ENCODE results near the gene CPXM2. TPM values are rescaled to one million over a fixed set of nuclear protein-coding genes. Genes with fewer than 3 reads are reported as not detected.

The CPXM2 gene
- total RNA-seq, 8 experiments from 2014 or later: 0.05 to 4.6 (median 0.38) TPM; not detected in 1

GRCh38 chr10:123882681-123883445 lies 8.7 kb downstream of the CPXM2 start:
- H3K4me3 ChIP-seq: no peak overlapping the region
- no peak overlapping the region for H3K27ac ChIP-seq
- WGBS, 10 experiments: 60 to 68% methylated on average over 1 to 3 of the region's 10 CpGs; no CpG with 5 or more reads in 8 of the 10 experiments
- ATAC-seq (replicated peaks in 6 of 8): no peak
- H3K4me1 ChIP-seq (replicated peaks in 1 of 2): no peaks in the 10 kb centered on the region
- in situ Hi-C loops (cut with MboI; ENCODE audit: low pct_unique_long_range_greater_than_20kb in 2 of 9, low sequenced_read_pairs in 9 of 9, unreplicated experiment in 9 of 9): no loop called here

- no peak overlapping the region for H3K27ac ChIP-seq
- 35 to 60% (median 40%) methylated on average over 2 to 4 of the region's 4 CpGs; no CpG with 5 or more reads in 6 of the 10 experiments for WGBS, 10 experiments
- no peaks in the 10 kb centered on the region for H3K4me1 ChIP-seq (replicated peaks in 1 of 2)
- no peak for ATAC-seq (replicated peaks in 6 of 8)
- no peak overlapping the region for H3K4me3 ChIP-seq
- in situ Hi-C loops (cut with MboI; ENCODE audit: low pct_unique_long_range_greater_than_20kb in 2 of 9, low sequenced_read_pairs in 9 of 9, unreplicated experiment in 9 of 9): no loop called here
These were observed 9.4 kb downstream of the CPXM2 start for GRCh38 chr10:123882177-123882576.

GRCh38 chr10:123879606-123880257 lies 11.9 kb downstream of the CPXM2 start:
- in situ Hi-C loops (cut with MboI; ENCODE audit: low pct_unique_long_range_greater_than_20kb in 2 of 9, low sequenced_read_pairs in 9 of 9, unreplicated experiment in 9 of 9): no loop called here
- Histone ChIP-seq H3K27ac (no peak overlapping the region), H3K4me3 (no peak overlapping the region), H3K4me1 (replicated peaks in 1 of 2) (no peaks in the 10 kb centered on the region)
- 67 to 92% (median 80%) methylated on average over 1 to 5 of the region's 10 CpGs; no CpG with 5 or more reads in 3 of the 10 experiments for WGBS, 10 experiments
- ATAC-seq (replicated peaks in 6 of 8): no peak

GRCh38 chr10:123878666-123879303 lies 12.8 kb downstream of the CPXM2 start:
- Histone ChIP-seq H3K27ac (no peak overlapping the region), H3K4me1 (replicated peaks in 1 of 2) (no peaks in the 10 kb centered on the region), H3K4me3 (no peak overlapping the region)
- in situ Hi-C loops (cut with MboI; ENCODE audit: low pct_unique_long_range_greater_than_20kb in 2 of 9, low sequenced_read_pairs in 9 of 9, unreplicated experiment in 9 of 9): no loop called here
- ATAC-seq (replicated peaks in 6 of 8): peak in 2 of 8 experiments; percentile 86 to 92
- 10 to 80% (median 33%) methylated on average over 2 to 6 of the region's 7 CpGs; no CpG with 5 or more reads in 1 of the 10 experiments for WGBS, 10 experiments

GRCh38 chr10:123870260-123870659 lies 21.3 kb downstream of the CPXM2 start:
- Histone ChIP-seq H3K4me1 (replicated peaks in 1 of 2) (peaks cover 0 to 18% of the 10 kb centered on the region in 2 donors), H3K4me3 (no peak overlapping the region), H3K27ac (no peak overlapping the region)
- in situ Hi-C loops (cut with MboI; ENCODE audit: low pct_unique_long_range_greater_than_20kb in 2 of 9, low sequenced_read_pairs in 9 of 9, unreplicated experiment in 9 of 9): no loop called here
- no peak for ATAC-seq (replicated peaks in 6 of 8)
- WGBS, 10 experiments: 13 to 84% (median 78%) methylated on average over 2 to 5 of the region's 8 CpGs; no CpG with 5 or more reads in 4 of the 10 experiments

GRCh38 chr10:123869020-123869414 lies 22.6 kb downstream of the CPXM2 start:
- Histone ChIP-seq H3K4me3 (no peak overlapping the region), H3K4me1 (replicated peaks in 1 of 2) (peaks cover 0 to 18% of the 10 kb centered on the region in 2 donors), H3K27ac (no peak overlapping the region)
- in situ Hi-C loops (cut with MboI; ENCODE audit: low pct_unique_long_range_greater_than_20kb in 2 of 9, low sequenced_read_pairs in 9 of 9, unreplicated experiment in 9 of 9): no loop called here
- no peak for ATAC-seq (replicated peaks in 6 of 8)
- 64 to 100% (median 76%) methylated on average over 1 to 7 of the region's 7 CpGs; no CpG with 5 or more reads in 2 of the 10 experiments for WGBS, 10 experiments

GRCh38 chr10:123868038-123869019 lies 23.3 kb downstream of the CPXM2 start:
- Histone ChIP-seq H3K4me3 (no peak overlapping the region), H3K4me1 (replicated peaks in 1 of 2) (peaks cover 0 to 18% of the 10 kb centered on the region in 2 donors), H3K27ac (no peak overlapping the region)
- in situ Hi-C loops (cut with MboI; ENCODE audit: low pct_unique_long_range_greater_than_20kb in 2 of 9, low sequenced_read_pairs in 9 of 9, unreplicated experiment in 9 of 9): no loop called here
- WGBS, 10 experiments: 17 to 90% (median 67%) methylated on average over 1 to 13 of the region's 15 CpGs; no CpG with 5 or more reads in 1 of the 10 experiments
- no peak for ATAC-seq (replicated peaks in 6 of 8)

GRCh38 chr10:123865880-123866279 lies 25.7 kb downstream of the CPXM2 start:
- H3K4me1 ChIP-seq (replicated peaks in 1 of 2): peaks cover 0 to 18% of the 10 kb centered on the region in 2 donors
- WGBS, 10 experiments: 29 to 79% (median 58%) methylated on average over 1 to 6 of the region's 6 CpGs; no CpG with 5 or more reads in 4 of the 10 experiments
- H3K27ac ChIP-seq: no peak overlapping the region
- in situ Hi-C loops (cut with MboI; ENCODE audit: low pct_unique_long_range_greater_than_20kb in 2 of 9, low sequenced_read_pairs in 9 of 9, unreplicated experiment in 9 of 9): no loop called here
- no peak for ATAC-seq (replicated peaks in 6 of 8)
- no peak overlapping the region for H3K4me3 ChIP-seq

- Histone ChIP-seq H3K27ac (no peak overlapping the region), H3K4me1 (replicated peaks in 1 of 2) (peaks cover 0 to 13% of the 10 kb centered on the region in 2 donors), H3K4me3 (no peak overlapping the region)
- 40 to 100% (median 98%) methylated on average over 1 to 5 of the region's 9 CpGs; no CpG with 5 or more reads in 4 of the 10 experiments for WGBS, 10 experiments
- ATAC-seq (replicated peaks in 6 of 8): no peak
- in situ Hi-C loops (cut with MboI; ENCODE audit: low pct_unique_long_range_greater_than_20kb in 2 of 9, low sequenced_read_pairs in 9 of 9, unreplicated experiment in 9 of 9): no loop called here
These were observed 26.3 kb downstream of the CPXM2 start for GRCh38 chr10:123865350-123865749.

GRCh38 chr10:123864923-123865322 lies 26.7 kb downstream of the CPXM2 start:
- no peak overlapping the region for H3K4me3 ChIP-seq
- in situ Hi-C loops (cut with MboI; ENCODE audit: low pct_unique_long_range_greater_than_20kb in 2 of 9, low sequenced_read_pairs in 9 of 9, unreplicated experiment in 9 of 9): no loop called here
- no peak for ATAC-seq (replicated peaks in 6 of 8)
- WGBS, 10 experiments: 17 to 96% (median 65%) methylated on average over 1 to 5 of the region's 9 CpGs; no CpG with 5 or more reads in 4 of the 10 experiments
- H3K27ac ChIP-seq: no peak overlapping the region
- peaks cover 0 to 9% of the 10 kb centered on the region in 2 donors for H3K4me1 ChIP-seq (replicated peaks in 1 of 2)

GRCh38 chr10:123863721-123864482 lies 27.7 kb downstream of the CPXM2 start:
- in situ Hi-C loops (cut with MboI; ENCODE audit: low pct_unique_long_range_greater_than_20kb in 2 of 9, low sequenced_read_pairs in 9 of 9, unreplicated experiment in 9 of 9): no loop called here
- Histone ChIP-seq H3K27ac (no peak overlapping the region), H3K4me3 (no peak overlapping the region), H3K4me1 (replicated peaks in 1 of 2) (peaks cover 0 to 4% of the 10 kb centered on the region in 2 donors)
- ATAC-seq (replicated peaks in 6 of 8): no peak
- WGBS, 10 experiments: 33 to 100% (median 88%) methylated on average over 1 to 4 of the region's 12 CpGs; no CpG with 5 or more reads in 5 of the 10 experiments

Measured in motor neuron (in vitro differentiated cells).